ENCODE results near the gene ABLIM1. TPM values are rescaled to one million over a fixed set of nuclear protein-coding genes. Genes with fewer than 3 reads are reported as not detected.

Gene ABLIM1
- total and polyA plus RNA-seq, 10 of the 15 experiments (the other 5 are each of a cell fraction or from before 2014, with no cell fraction given), result 14.2 to 50.5 (median 28.1) TPM

GRCh38 chr10:114445332-114445731, 212.7 kb downstream of the ABLIM1 start:
- no peak overlapping the region for H3K4me2 ChIP-seq (ENCODE audit: control insufficient read depth, insufficient read depth)
- peaks cover 0 to 7% of the 10 kb centered on the region in 2 experiments; a peak in 1 of 4 replicates for H3K36me3 ChIP-seq (ENCODE audit: control insufficient read depth in 2 of 2, insufficient read depth in 2 of 2, low read length in 1 of 2)

More at GRCh38 chr10:114445332-114445731, 212.7 kb downstream of the ABLIM1 start:
- Histone ChIP-seq H3K79me2 (ENCODE audit: control insufficient read depth, insufficient read depth, low read length) (no peaks in the 10 kb centered on the region), H3K27me3 (replicated peaks in 1 of 2; ENCODE audit: control insufficient read depth in 2 of 2, insufficient read depth in 2 of 2, low read length in 1 of 2) (no peaks in the 10 kb centered on the region), H3K4me3 (no peak overlapping the region), H3K4me1 (ENCODE audit: control insufficient read depth, insufficient read depth, low read length) (no peaks in the 10 kb centered on the region), H2AFZ (ENCODE audit: control insufficient read depth, low read depth, low read length) (no peak overlapping the region), H3K9me3 (replicated peaks; ENCODE audit: control insufficient read depth, insufficient read depth, low read length) (no peaks in the 10 kb centered on the region), H4K20me1 (ENCODE audit: control insufficient read depth, insufficient read depth) (no peaks in the 10 kb centered on the region), H3K27ac (ENCODE audit: control insufficient read depth, insufficient read depth) (no peak overlapping the region), H3K9ac (ENCODE audit: control insufficient read depth, insufficient read depth, low read length) (no peak overlapping the region)
- ChIA-PET CTCF (no interaction called here), RAD21 (ENCODE audit: unreplicated experiment) (no interaction called here), SMC1A (ENCODE audit: uncharacterized antibody, unreplicated experiment) (no interaction called here), POLR2A (no interaction called here)
- DNase-seq (ENCODE audit: low read depth, low spot score) (no peak), FAIRE-seq (no peak), ATAC-seq (no peak)
- BruUV-seq (replicated peaks), result no TSS peak
- 54% methylated on average over 6 of the region's 6 CpGs for whole genome bisulfite sequencing (ENCODE audit: insufficient coverage, insufficient replicate concordance, low lambda C conversion rate, missing lambda C conversion rate)
- in situ Hi-C loops (cut with MboI), result loop anchor here (25.0 kb wide), 2 partner anchors 92 to 258 kb away; partner anchors contain the start of gene TDRD1
- TF ChIP-seq HCFC1 (IDR thresholded peaks at IDR 0.05; ENCODE audit: low read length), result no peak
- no peak for TF ChIP-seq YBX1 (IDR thresholded peaks at IDR 0.05)
- TF ChIP-seq RAD51 (IDR thresholded peaks at IDR 0.05), result no peak
- TF ChIP-seq WRNIP1 (IDR thresholded peaks at IDR 0.05; ENCODE audit: borderline replicate concordance, low read depth, low read length), result no peak
- no peak for TF ChIP-seq ZNF687 (IDR thresholded peaks at IDR 0.05)
- TF ChIP-seq REST (IDR thresholded peaks at IDR 0.05; ENCODE audit: low read depth, low read length), result no peak
- TF ChIP-seq HDAC2 (IDR thresholded peaks at IDR 0.05), result no peak
- no peak for TF ChIP-seq TARDBP (IDR thresholded peaks at IDR 0.05; ENCODE audit: borderline replicate concordance)
- TF ChIP-seq SUPT20H (IDR thresholded peaks at IDR 0.05; ENCODE audit: borderline replicate concordance, control insufficient read depth, low read depth, low read length), result no peak
- TF ChIP-seq RCOR1 (conservative IDR thresholded peaks at IDR 0.05; ENCODE audit: low read depth, low read length), result no peak
- TF ChIP-seq HSF1 (IDR thresholded peaks at IDR 0.05; ENCODE audit: low read depth, low read length), result no peak
- TF ChIP-seq CBX5 (IDR thresholded peaks at IDR 0.05; ENCODE audit: low read depth), result no peak
- no peak for TF ChIP-seq SP1 (IDR thresholded peaks at IDR 0.05; ENCODE audit: low read depth, low read length)
- TF ChIP-seq SIX5 (IDR thresholded peaks at IDR 0.05; ENCODE audit: low read depth, low read length, severe bottlenecking), result no peak
- intact Hi-C loops (cut with micrococcal nuclease; ENCODE audit: unreplicated experiment), result no loop called here
